ENCODE results near the gene IPO9.

Gene IPO9

GRCh38 chr1:201791051-201791778 is 37.7 kb upstream of the IPO9 start:
- H2AFZ ChIP-seq (ENCODE audit: low read depth) = no peak overlapping the region
- no peaks in the 10 kb centered on the region for H3K36me3 ChIP-seq (ENCODE audit: insufficient read depth)
- TF ChIP-seq CTCF (conservative IDR thresholded peaks at IDR 0.05; ENCODE audit: low read depth, low read length) = no peak
- H3K79me2 ChIP-seq (ENCODE audit: insufficient read depth, low read depth) = no peaks in the 10 kb centered on the region
- no peak overlapping the region for H3K27ac ChIP-seq
- H3K4me1 ChIP-seq (ENCODE audit: low read depth, poor library complexity, severe bottlenecking) = peaks cover 27% of the 10 kb centered on the region
- no peaks in the 10 kb centered on the region for H3K27me3 ChIP-seq (ENCODE audit: insufficient read depth, low read depth)
- H3K4me2 ChIP-seq = no peak overlapping the region
- H3K4me3 ChIP-seq (IDR thresholded peaks at IDR 0.05; ENCODE audit: insufficient read depth, low read depth, low read length) = no peak overlapping the region
- H4K20me1 ChIP-seq (ENCODE audit: insufficient read depth) = no peaks in the 10 kb centered on the region
- H3K9ac ChIP-seq = no peak overlapping the region

- Histone ChIP-seq H3K27ac (no peak overlapping the region), H3K4me1 (ENCODE audit: low read depth, poor library complexity, severe bottlenecking) (peaks cover 27% of the 10 kb centered on the region), H3K36me3 (ENCODE audit: insufficient read depth) (no peaks in the 10 kb centered on the region), H2AFZ (ENCODE audit: low read depth) (no peak overlapping the region), H3K4me3 (IDR thresholded peaks at IDR 0.05; ENCODE audit: insufficient read depth, low read depth, low read length) (no peak overlapping the region), H3K9ac (no peak overlapping the region), H3K4me2 (no peak overlapping the region), H3K79me2 (ENCODE audit: insufficient read depth, low read depth) (no peaks in the 10 kb centered on the region), H4K20me1 (ENCODE audit: insufficient read depth) (no peaks in the 10 kb centered on the region), H3K27me3 (ENCODE audit: insufficient read depth, low read depth) (no peaks in the 10 kb centered on the region)
- TF ChIP-seq CTCF (conservative IDR thresholded peaks at IDR 0.05; ENCODE audit: low read depth, low read length) = no peak
These were observed 37.2 kb upstream of the IPO9 start for GRCh38 chr1:201791779-201792173.

- Histone ChIP-seq H3K27me3 (ENCODE audit: insufficient read depth, low read depth) (no peaks in the 10 kb centered on the region), H3K4me3 (IDR thresholded peaks at IDR 0.05; ENCODE audit: insufficient read depth, low read depth, low read length) (no peak overlapping the region), H3K4me1 (ENCODE audit: low read depth, poor library complexity, severe bottlenecking) (peaks cover 27% of the 10 kb centered on the region), H2AFZ (ENCODE audit: low read depth) (no peak overlapping the region; the same call in 1 of the 2 replicates), H4K20me1 (ENCODE audit: insufficient read depth) (no peaks in the 10 kb centered on the region), H3K4me2 (peak overlapping the region; percentile 23; the same call in 1 of the 2 replicates), H3K79me2 (ENCODE audit: insufficient read depth, low read depth) (no peaks in the 10 kb centered on the region), H3K36me3 (ENCODE audit: insufficient read depth) (no peaks in the 10 kb centered on the region), H3K9ac (no peak overlapping the region), H3K27ac (no peak overlapping the region)
- TF ChIP-seq CTCF (conservative IDR thresholded peaks at IDR 0.05; ENCODE audit: low read depth, low read length) = peak; percentile 100
These were observed 36.2 kb upstream of the IPO9 start for GRCh38 chr1:201792534-201793305.

GRCh38 chr1:201793306-201793925 is 35.5 kb upstream of the IPO9 start:
- Histone ChIP-seq H3K4me3 (IDR thresholded peaks at IDR 0.05; ENCODE audit: insufficient read depth, low read depth, low read length) (no peak overlapping the region), H3K4me2 (no peak overlapping the region), H4K20me1 (ENCODE audit: insufficient read depth) (no peaks in the 10 kb centered on the region), H3K79me2 (ENCODE audit: insufficient read depth, low read depth) (no peaks in the 10 kb centered on the region), H3K9ac (no peak overlapping the region), H2AFZ (ENCODE audit: low read depth) (no peak overlapping the region; the same call in 1 of the 2 replicates), H3K4me1 (ENCODE audit: low read depth, poor library complexity, severe bottlenecking) (peaks cover 27% of the 10 kb centered on the region), H3K36me3 (ENCODE audit: insufficient read depth) (no peaks in the 10 kb centered on the region), H3K27me3 (ENCODE audit: insufficient read depth, low read depth) (no peaks in the 10 kb centered on the region), H3K27ac (no peak overlapping the region)
- peak; percentile 69 for TF ChIP-seq CTCF (conservative IDR thresholded peaks at IDR 0.05; ENCODE audit: low read depth, low read length)

Data from KMS-11 (cell line).